ENCODE results near the gene TBC1D23. TPM values are rescaled to one million over a fixed set of nuclear protein-coding genes. Genes with fewer than 3 reads are reported as not detected.
"Not testable (repeated sequence)": the region's sequence is repeated elsewhere in the genome, so short reads cannot be mapped to it uniquely, and the experiment has no call there.

TBC1D23 gene
- polyA plus RNA-seq, 1 donor = 41.7 TPM

- peak; percentile 67 for DNase-seq
Observed at GRCh38 chr3:100254168-100254777, 6.5 kb upstream of the TBC1D23 start.

DNA sequence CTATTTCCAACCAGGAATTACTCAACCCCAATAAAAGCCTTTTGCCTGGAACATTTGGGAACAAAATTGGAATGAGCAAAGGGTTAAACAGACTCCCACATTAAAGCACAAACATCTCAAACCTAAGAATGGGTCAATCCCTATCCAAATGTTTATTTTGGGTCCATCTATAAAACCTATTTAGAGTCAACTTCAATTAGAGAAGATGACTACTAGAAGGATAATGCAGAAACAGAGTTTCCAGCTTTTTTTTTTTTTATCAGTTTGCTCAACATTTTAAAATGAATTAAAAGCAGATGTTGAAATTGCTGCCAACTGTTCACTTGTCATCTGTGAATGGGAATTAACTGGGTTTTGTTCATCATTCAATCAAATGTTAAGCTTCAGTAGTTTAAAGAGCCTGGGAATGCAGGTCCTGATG lies 4.1 kb upstream of the TBC1D23 start:
- no peak for DNase-seq

DNA sequence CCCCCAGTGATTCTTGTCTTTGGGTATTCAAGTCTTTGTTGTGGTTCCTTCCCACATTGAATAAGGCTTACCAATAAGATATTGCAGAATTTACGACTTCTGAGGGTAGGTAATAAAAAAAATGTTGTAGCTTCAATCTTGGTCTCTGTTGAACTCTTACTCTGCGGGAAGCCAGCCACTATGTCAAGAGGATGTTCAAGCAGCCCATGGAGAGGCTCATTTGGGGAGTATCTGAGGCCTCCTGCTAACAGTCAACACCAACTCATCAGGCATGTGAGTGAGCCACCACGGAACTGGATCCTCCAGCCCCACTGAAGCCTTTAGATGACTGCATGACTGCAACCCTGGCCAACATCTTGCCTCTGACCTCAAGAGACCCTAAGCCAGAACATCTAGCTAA lies 3.2 kb upstream of the TBC1D23 start:
- DNase-seq = no peak

DNA sequence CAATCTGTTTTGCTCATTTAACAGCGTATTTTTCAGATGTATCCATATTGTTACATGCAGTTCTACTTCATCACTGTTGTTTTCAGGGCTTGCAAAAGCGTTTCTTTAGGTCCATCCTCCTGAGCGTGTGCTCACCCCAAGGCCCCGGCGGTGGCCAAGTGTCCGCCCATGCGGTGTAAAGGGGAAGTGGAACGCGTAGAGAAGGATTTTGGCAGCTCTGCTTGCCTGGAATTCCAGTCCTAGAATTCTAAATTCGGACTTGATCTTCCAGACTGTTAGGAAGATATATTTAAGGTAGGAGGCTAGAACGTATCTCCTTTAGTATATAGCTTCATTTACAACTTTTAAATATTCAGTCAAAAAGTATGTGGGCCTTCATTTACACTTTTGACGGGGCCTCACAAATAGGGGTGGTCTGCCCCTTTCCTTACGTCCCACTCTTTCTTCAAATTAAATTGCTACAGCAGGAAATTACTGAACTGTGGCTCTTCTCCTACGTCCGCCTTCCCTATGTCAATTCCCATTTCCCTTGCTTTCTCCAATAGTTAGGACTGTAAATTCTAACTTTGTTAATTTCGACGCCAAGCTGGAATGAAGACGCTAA lies 609 bp upstream of the TBC1D23 start:
- DNase-seq = peak; percentile 57

DNA sequence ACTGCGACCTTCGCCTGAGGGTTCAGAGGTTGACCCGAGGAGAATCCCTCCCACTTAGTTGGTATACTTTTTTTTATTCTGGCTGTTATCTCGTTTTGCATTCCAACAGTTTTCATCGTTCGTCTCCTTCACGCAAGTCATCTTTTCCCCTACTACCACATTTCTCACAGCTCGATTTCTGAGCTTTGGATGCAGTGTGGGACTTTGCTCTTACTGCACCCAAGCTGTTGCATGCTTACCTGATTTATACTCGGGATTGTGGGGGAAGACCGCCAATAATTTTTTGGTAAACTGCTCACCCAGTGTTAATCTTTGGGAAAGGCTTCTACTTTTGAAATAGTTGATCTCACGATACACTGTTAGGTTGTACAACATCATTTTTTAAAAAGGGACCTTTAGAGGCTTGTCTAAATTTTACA lies 702 bp downstream of the TBC1D23 start:
- DNase-seq = no peak

DNA sequence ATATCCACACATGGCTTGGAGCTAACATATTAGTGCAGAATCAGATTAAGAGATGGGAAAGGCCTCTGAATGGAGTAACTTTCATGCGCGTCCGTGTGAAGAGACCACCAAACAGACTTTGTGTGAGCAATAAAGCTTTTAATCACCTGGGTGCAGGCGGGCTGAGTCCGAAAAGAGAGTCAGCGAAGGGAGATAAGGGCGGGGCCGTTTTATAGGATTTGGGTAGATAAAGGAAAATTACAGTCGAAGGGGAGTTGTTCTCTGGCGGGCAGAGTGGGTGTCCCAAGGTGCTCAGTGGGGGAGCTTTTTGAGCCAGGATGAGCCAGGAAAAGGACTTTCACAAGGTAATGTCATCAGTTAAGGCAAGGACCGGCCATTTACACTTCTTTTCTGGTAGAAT lies 2.1 kb downstream of the TBC1D23 start:
- DNase-seq = not testable (repeated sequence)

- no peak for DNase-seq
Observed at GRCh38 chr3:100263583-100263982, 2.8 kb downstream of the TBC1D23 start.

- DNase-seq = no peak
Observed at GRCh38 chr3:100264242-100264641, 3.5 kb downstream of the TBC1D23 start.

- no peak for DNase-seq
Observed at GRCh38 chr3:100265016-100265415, 4.2 kb downstream of the TBC1D23 start.

DNA sequence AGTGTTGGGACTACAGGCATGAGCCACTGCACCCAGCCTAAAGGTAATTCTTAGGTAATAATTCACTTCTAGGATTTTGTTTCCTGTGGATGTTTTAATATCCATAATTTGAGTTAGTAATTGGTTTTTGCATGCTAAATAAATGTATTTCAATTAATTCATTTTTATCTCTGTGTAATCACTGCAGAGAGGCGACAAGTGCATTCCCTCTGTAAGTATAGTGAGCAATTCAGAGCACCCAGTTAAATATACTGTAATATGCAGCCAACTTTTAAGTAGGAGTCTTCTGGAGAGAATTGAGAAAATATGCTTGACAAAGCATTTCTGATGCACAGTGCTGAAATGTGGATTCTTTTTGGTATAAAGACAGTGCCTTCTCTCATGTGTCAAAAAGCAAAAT lies 5.7 kb downstream of the TBC1D23 start:
- no peak for DNase-seq

GRCh38 chr3:100268156-100268555 lies 7.4 kb downstream of the TBC1D23 start:
- DNase-seq = no peak

- DNase-seq = no peak
Observed at GRCh38 chr3:100269001-100269400, 8.2 kb downstream of the TBC1D23 start.

DNA sequence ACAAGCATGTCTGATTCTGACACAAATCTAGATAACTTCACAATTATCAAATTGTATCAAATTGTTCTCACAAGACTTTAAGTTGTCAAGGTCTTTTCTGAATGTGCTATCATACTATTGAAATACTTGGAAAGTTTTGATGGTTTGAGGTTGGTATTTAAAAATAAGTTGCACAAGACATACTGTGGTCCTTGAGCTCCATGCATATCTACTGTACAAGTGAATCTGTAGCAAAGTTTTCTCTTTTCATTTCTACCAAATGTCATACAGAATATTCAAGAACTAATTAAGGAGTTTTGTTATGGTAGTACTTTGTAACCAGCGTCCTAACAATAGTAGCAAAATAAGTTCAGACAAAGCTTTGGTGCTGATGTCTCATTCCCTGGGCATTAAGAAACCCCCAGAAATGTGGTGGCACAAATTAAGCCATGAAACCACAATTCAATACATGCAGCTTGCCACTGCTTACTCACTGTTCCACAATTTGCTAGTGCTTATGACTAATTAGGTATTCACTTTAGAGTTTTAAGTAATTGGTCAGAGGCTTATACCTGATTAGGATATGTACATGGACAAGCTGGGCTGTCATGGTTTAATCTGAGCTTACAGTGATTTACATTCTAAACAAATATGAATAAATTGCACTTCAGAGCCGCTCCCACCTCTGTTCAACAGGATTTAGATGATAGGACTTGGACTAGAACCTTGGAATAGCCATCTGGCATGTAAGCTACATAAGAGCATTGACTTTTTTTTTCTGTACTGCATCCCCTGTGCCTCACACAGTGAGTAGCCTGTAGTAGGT lies 8.8 kb downstream of the TBC1D23 start:
- DNase-seq = no peak

DNA sequence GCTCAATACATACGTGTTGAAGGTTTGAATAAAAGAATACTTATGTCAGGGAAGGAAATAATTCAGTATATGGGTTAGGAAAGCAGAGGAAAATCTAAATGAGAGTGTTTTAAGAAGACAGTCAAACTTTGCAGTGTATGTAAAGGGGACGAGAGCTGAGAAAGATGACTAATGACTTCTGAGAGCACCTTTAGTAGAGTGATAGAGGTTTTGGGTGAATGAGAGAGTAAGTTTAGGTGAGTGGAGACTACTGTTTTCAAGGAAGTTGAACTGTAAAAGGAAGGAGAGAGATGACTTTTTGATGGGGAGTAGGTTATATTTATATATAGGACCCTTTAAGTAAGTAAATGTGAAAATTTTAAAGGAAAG lies 9.4 kb downstream of the TBC1D23 start:
- no peak for DNase-seq

DNA sequence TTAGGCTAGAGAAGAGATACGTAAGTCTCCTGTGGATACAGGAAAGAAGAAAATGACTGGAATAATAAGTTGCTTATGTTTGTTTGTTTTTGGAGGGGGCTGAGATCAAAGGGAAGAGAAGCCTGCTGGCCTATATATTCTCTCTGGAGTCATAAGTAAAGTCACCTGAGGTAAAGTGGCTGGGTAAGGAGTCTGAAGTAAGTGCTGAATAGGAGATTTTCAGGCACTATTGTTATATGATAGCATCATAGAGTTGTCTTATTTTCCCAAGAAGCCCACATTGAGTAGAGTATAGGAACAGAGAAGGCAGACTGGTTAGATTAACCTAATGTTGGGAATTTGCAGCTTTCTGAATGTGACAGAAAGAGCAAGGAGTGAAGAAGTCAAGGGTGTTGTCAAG lies 10.7 kb downstream of the TBC1D23 start:
- no peak for DNase-seq

DNA sequence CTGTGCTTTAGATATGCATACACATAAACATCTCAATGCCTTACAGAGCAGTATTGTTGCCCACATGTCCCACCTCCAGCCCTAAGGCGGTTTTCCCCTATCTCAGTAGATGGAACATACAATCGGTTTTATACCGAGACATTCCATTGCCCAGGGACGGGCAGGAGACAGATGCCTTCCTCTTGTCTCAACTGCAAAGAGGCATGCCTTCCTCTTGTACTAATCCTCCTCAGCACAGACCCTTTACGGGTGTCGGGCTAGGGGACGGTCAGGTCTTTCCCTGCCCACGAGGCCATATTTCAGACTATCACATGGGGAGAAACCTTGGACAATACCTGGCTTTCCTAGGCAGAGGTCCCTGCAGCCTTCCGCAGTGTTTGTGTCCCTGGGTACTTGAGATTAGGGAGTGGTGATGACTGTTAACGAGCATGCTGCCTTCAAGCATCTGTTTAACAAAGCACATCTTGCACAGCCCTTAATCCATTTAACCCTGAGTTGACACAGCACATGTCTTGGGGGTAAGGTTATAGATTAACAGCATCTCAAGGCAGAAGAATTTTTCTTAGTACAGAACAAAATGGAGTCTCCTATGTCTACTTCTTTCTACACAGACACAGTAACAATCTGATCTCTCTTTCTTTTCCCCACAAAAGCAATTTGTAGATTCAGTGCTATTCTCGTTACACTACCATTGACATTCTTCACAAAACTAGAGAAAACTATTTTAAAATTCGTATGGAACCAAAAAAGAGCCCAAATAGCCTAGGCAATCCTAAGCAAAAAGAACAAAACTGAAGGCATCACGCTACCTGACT lies 12.2 kb downstream of the TBC1D23 start:
- not testable (repeated sequence) for DNase-seq

- no peak for DNase-seq
Observed at GRCh38 chr3:100274361-100274760, 13.6 kb downstream of the TBC1D23 start.

DNA sequence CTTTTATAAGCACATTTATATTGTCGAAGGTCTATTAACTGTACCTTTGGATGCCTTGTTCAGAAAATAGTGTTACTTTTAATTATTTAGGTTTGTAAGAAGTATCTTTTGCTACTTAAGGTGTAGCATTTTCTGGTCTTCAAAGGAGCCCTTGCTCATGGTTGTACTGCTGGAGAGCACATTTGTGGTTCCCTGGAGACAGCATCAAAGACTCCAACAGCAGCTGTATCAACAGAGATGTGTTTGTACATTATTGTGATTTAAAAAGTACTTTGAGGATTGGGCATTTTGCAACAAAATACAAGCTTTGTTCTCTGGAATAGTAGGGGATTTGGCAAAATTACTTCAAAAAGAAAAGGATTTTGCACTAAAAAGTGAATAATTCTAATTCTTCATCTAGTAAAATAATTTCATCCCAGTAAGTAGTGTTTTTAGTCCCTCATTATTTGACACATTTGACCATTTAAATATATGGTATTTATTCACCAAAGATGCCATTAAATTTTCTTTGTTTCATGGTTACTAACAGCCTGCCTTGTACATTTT lies 16.5 kb downstream of the TBC1D23 start:
- DNase-seq = no peak

DNA sequence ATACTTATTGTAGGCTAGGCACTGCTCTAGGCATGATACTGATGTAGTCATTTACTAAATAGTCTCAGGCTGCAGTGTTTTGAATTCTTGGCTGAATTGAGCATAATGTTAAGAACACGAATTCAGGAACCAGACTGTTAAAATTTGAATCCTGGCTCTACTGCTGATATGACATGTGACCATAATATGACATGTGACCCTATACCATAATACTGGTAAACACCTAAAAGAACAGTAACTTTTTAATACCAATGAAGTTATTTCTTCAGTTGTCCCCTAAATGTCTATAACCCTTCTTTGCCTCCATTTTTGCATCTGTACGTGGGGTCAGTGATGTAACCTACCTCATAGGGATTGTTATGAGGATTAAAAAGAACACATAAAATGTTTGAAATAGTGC lies 18.1 kb downstream of the TBC1D23 start:
- DNase-seq = no peak

DNA sequence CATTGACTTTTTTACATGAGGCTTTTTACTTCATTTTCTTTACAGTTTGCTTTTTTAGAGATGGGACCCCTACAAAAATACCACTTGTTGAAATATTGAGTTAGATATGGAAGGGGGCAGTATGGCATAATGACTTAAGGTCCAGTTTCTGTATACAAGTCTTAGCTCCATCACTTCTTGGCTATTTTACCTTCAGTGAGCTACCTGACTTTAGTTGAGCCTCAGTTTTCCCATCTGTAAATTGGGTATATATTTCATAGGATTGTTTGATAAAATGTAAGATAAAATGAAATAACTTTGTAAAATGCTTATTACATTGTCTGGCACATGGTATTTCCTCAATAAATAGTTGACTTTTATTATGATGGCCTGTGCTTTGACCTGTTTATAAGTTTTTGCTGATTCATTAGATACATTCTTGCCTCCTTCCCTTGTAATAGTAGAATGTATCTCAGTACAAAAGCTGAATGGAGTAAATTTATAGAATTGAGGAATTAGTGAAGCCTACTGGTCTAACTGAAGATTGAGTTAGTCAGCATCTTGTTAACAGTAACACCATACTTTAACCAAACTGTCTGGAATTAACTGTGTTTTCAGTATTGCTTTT lies 27.6 kb downstream of the TBC1D23 start:
- DNase-seq = no peak

GRCh38 chr3:100289339-100289738 lies 28.5 kb downstream of the TBC1D23 start:
- DNase-seq = no peak

- DNase-seq = no peak
Observed at GRCh38 chr3:100295089-100295488, 34.3 kb downstream of the TBC1D23 start.
